HEK293 (cell line): ENCODE measurements around the gene FBXW5.
A peak's percentile ranks its signal among the peaks of the same experiment; 100 is the strongest.

Experiments
- CTCF ChIA-PET: fragments of 350-600 bp; formaldehyde crosslinking; extraction: SDS; loops from one replicate; lab custom pipeline; 2021; ENCODE audit warnings: antibody characterized with exemption; lab: Yijun Ruan, JAX
- POLR2A ChIA-PET: fragments of 300-600 bp; formaldehyde crosslinking; extraction: SDS; loops from one replicate; lab custom pipeline; 2020; ENCODE audit warnings: antibody characterized with exemption, inconsistent platforms; lab: Yijun Ruan, JAX
- H3K27ac ChIP-seq: fragments of 200-500 bp; sonication (Bioruptor generic); 2 replicates; pipeline ENCODE4 v1.5.1; 2014; ENCODE audit warnings: low read depth, low read length, control low read depth, inconsistent platforms; ENCODE audit errors: extremely low read depth
- H3K36me3 ChIP-seq, 2 experiments: fragments of 200-500 bp in 1 of 2; sonication (Bioruptor generic) in 1 of 2; 1 replicate in 1 of 2; 2 replicates in 1 of 2; pipeline ENCODE4 v1.5.1; 2014 to 2017; ENCODE audit warnings: inconsistent platforms in 2 of 2, low read length in 2 of 2; ENCODE audit not compliant: control insufficient read depth in 2 of 2, insufficient read depth in 1 of 2
- H3K4me1 ChIP-seq: fragments of 200-500 bp; sonication (Bioruptor generic); 2 replicates; pipeline ENCODE4 v1.5.1; 2014; ENCODE audit warnings: mild to moderate bottlenecking, low read length, inconsistent platforms; ENCODE audit not compliant: control insufficient read depth, insufficient read depth
- H3K4me3 ChIP-seq: 2 replicates; pipeline ENCODE4 v1.5.1; 2011; ENCODE audit warnings: low read depth, mild to moderate bottlenecking, control low read depth, low read length, moderate library complexity
- H3K9me3 ChIP-seq: fragments of 200-500 bp; sonication (Bioruptor generic); 2 replicates; pipeline ENCODE4 v1.5.1; 2014; ENCODE audit warnings: low read depth, low read length, inconsistent platforms; ENCODE audit not compliant: control insufficient read depth, insufficient read depth
- BCL11A ChIP-seq: fragments of 450-650 bp; formaldehyde crosslinking; IDR thresholded peaks from 2 replicates; pipeline ENCODE4 v1.5.1; 2016; ENCODE audit warnings: low read depth, missing biosample characterization, missing genetic modification characterization
- FEZF1 ChIP-seq: fragments of 450-650 bp; formaldehyde crosslinking; IDR thresholded peaks from 2 replicates; pipeline ENCODE4 v1.5.1; 2016; ENCODE audit warnings: missing biosample characterization, missing genetic modification characterization
- SALL2 ChIP-seq: fragments of 450-650 bp; formaldehyde crosslinking; IDR thresholded peaks from 2 replicates; pipeline ENCODE4 v1.5.0; 2017; ENCODE audit warnings: missing biosample characterization, mild to moderate bottlenecking, missing genetic modification characterization, borderline replicate concordance
- SP7 ChIP-seq: fragments of 450-650 bp; formaldehyde crosslinking; IDR thresholded peaks from 2 replicates; pipeline ENCODE4 v1.5.1; 2016; ENCODE audit warnings: missing biosample characterization, missing genetic modification characterization
- YY2 ChIP-seq: fragments of 450-650 bp; formaldehyde crosslinking; IDR thresholded peaks from 2 replicates; pipeline ENCODE4 v1.5.1; 2016; ENCODE audit warnings: missing biosample characterization, missing genetic modification characterization
- ZBTB1 ChIP-seq: fragments of 450-650 bp; formaldehyde crosslinking; IDR thresholded peaks from 2 replicates; pipeline ENCODE4 v1.5.1; 2016; ENCODE audit warnings: missing biosample characterization, missing genetic modification characterization
- ZBTB11 ChIP-seq: fragments of 450-650 bp; formaldehyde crosslinking; conservative IDR thresholded peaks from 2 replicates; pipeline ENCODE4 v1.5.1; 2016; ENCODE audit warnings: low read depth, missing biosample characterization, missing genetic modification characterization
- ZBTB7A ChIP-seq: fragments of 450-650 bp; formaldehyde crosslinking; IDR thresholded peaks from 2 replicates; pipeline ENCODE4 v1.5.1; 2016; ENCODE audit warnings: low read depth, missing biosample characterization, missing genetic modification characterization
- ZFP37 ChIP-seq: fragments of 450-650 bp; formaldehyde crosslinking; IDR thresholded peaks from 2 replicates; pipeline ENCODE4 v1.5.1; 2016; ENCODE audit warnings: missing biosample characterization, missing genetic modification characterization
- ZNF121 ChIP-seq: fragments of 450-650 bp; formaldehyde crosslinking; IDR thresholded peaks from 2 replicates; pipeline ENCODE4 v1.5.1; 2016; ENCODE audit warnings: missing biosample characterization, missing genetic modification characterization
- ZNF133 ChIP-seq: fragments of 450-650 bp; formaldehyde crosslinking; IDR thresholded peaks from 2 replicates; pipeline ENCODE4 v1.5.1; 2016; ENCODE audit warnings: missing biosample characterization, missing genetic modification characterization
- ZNF18 ChIP-seq: fragments of 450-650 bp; formaldehyde crosslinking; IDR thresholded peaks from 2 replicates; pipeline ENCODE4 v1.5.1; 2016; ENCODE audit warnings: missing biosample characterization, missing genetic modification characterization
- ZNF23 ChIP-seq: fragments of 450-650 bp; formaldehyde crosslinking; IDR thresholded peaks from 2 replicates; pipeline ENCODE4 v1.5.1; 2016; ENCODE audit warnings: missing biosample characterization, missing genetic modification characterization, borderline replicate concordance
- ZNF398 ChIP-seq: fragments of 450-650 bp; formaldehyde crosslinking; IDR thresholded peaks from 2 replicates; pipeline ENCODE4 v1.5.1; 2017; ENCODE audit warnings: missing biosample characterization, missing genetic modification characterization
- ZNF488 ChIP-seq: fragments of 450-650 bp; formaldehyde crosslinking; IDR thresholded peaks from 2 replicates; pipeline ENCODE4 v1.5.1; 2016; ENCODE audit warnings: missing biosample characterization, missing genetic modification characterization
- ZNF513 ChIP-seq: fragments of 450-650 bp; IDR thresholded peaks from 2 replicates; pipeline ENCODE4 v1.5.1; 2018; ENCODE audit warnings: missing biosample characterization, missing genetic modification characterization
- ZNF530 ChIP-seq: fragments of 450-650 bp; formaldehyde crosslinking; IDR thresholded peaks from 2 replicates; pipeline ENCODE4 v1.5.1; 2016; ENCODE audit warnings: low read depth, missing biosample characterization, missing genetic modification characterization
- ZNF580 ChIP-seq: fragments of 450-650 bp; formaldehyde crosslinking; IDR thresholded peaks from 2 replicates; pipeline ENCODE4 v1.5.1; 2016; ENCODE audit warnings: missing biosample characterization, missing genetic modification characterization
- ZNF585B ChIP-seq: fragments of 450-650 bp; formaldehyde crosslinking; IDR thresholded peaks from 2 replicates; pipeline ENCODE4 v1.5.1; 2016; ENCODE audit warnings: missing biosample characterization, missing genetic modification characterization
- ZNF600 ChIP-seq: fragments of 450-650 bp; formaldehyde crosslinking; IDR thresholded peaks from 2 replicates; pipeline ENCODE4 v1.5.1; 2016; ENCODE audit warnings: missing biosample characterization, missing genetic modification characterization
- ZNF658 ChIP-seq: fragments of 450-650 bp; formaldehyde crosslinking; IDR thresholded peaks from 2 replicates; pipeline ENCODE4; 2016; ENCODE audit warnings: missing biosample characterization, missing genetic modification characterization
- ZSCAN18 ChIP-seq: fragments of 450-650 bp; formaldehyde crosslinking; IDR thresholded peaks from 2 replicates; pipeline ENCODE4 v1.5.1; 2016; ENCODE audit warnings: missing biosample characterization, missing genetic modification characterization
- ZSCAN30 ChIP-seq: fragments of 450-650 bp; IDR thresholded peaks from 2 replicates; pipeline ENCODE4 v1.5.1; 2018; ENCODE audit warnings: missing biosample characterization, mild to moderate bottlenecking, missing genetic modification characterization, moderate library complexity

The FBXW5 gene

GRCh38 chr9:136944519-136945332 lies at the start of gene FBXW5, which contains the start of gene C8G:
TSS of gene FBXW5 (minus strand) at chr9:136944738. CDS start at chr9:136944083, 655 bp downstream.
TSS of gene C8G (plus strand) at chr9:136945243. CDS start at chr9:136945321, 78 bp downstream.
- CTCF ChIA-PET, result interaction anchor here (0.6 to 5.7 kb wide), 20 partner anchors 8 to 282 kb away, joined by 3 to 119 read pairs (median 4); partner anchors contain the start of genes RNF224 and TRAF2
- Histone ChIP-seq H3K36me3 (peaks cover 0 to 37% of the 10 kb centered on the region in 2 experiments; a peak in 1 of 3 replicates), H3K9me3 (no peaks in the 10 kb centered on the region), H3K4me1 (no peaks in the 10 kb centered on the region), H3K4me3 (peak within 1 kb of the TSS; percentile 51), H3K27ac (peak within 1 kb of the TSS; percentile 90)
- POLR2A ChIA-PET, result interaction anchor here (0.6 to 0.9 kb wide), 3 partner anchors 47 to 1164 kb away, joined by 3 to 4 read pairs (median 3); partner anchors contain the start of genes PAXX and TMEM141
- TF ChIP-seq ZNF600 (tag by site-specific recombination), result peak; percentile 49; the same call in 1 of the 2 replicates
- TF ChIP-seq ZSCAN18, result no peak
- TF ChIP-seq ZNF488, result no peak
- TF ChIP-seq ZBTB7A, result no peak
- no peak for TF ChIP-seq ZFP37
- TF ChIP-seq FEZF1 (tag by site-specific recombination), result no peak
- TF ChIP-seq ZNF530 (tag by site-specific recombination), result no peak
- TF ChIP-seq YY2 (tag by site-specific recombination), result no peak
- TF ChIP-seq ZNF18 (tag by site-specific recombination), result no peak
- no peak; the same call in 1 of the 2 replicates for TF ChIP-seq ZSCAN30 (tag by site-specific recombination)
- TF ChIP-seq ZNF23 (tag by site-specific recombination), result no peak
- TF ChIP-seq ZNF398, result no peak
- peak; percentile 88 for TF ChIP-seq BCL11A (tag by site-specific recombination)
- no peak for TF ChIP-seq ZNF658 (tag by site-specific recombination)
- TF ChIP-seq ZNF513 (tag by site-specific recombination), result 0 out of 2 replicates have a peak, but pooled peaks have one; percentile 20
- peak; percentile 60 for TF ChIP-seq SP7
- no peak; the same call in 1 of the 2 replicates for TF ChIP-seq ZNF121 (tag by site-specific recombination)
- TF ChIP-seq ZNF133, result no peak
- peak; percentile 76 for TF ChIP-seq ZNF580 (tag by site-specific recombination)
- no peak for TF ChIP-seq SALL2 (tag by site-specific recombination)
- no peak for TF ChIP-seq ZNF585B (tag by site-specific recombination)
- TF ChIP-seq ZBTB1 (tag by site-specific recombination), result peak; percentile 70
- no peak for TF ChIP-seq ZBTB11 (tag by site-specific recombination)
